CD1c-positive myeloid dendritic cell (primary cell): ENCODE measurements around the gene GALNT17.

ENCODE experiments used
- DNase-seq: peaks from one replicate; pipeline ENCODE4 v3.0.0-alpha.2; 2016; ENCODE audit errors: extremely low spot score

Gene GALNT17

GRCh38 chr7:71457846-71458590 is 326.1 kb downstream of the GALNT17 start:
- DNase-seq: no peak

- no peak for DNase-seq
Measured at GRCh38 chr7:71459132-71459531, 327.2 kb downstream of the GALNT17 start.

GRCh38 chr7:71461572-71461971 is 329.6 kb downstream of the GALNT17 start:
- no peak for DNase-seq

- no peak for DNase-seq
Measured at GRCh38 chr7:71465741-71466189, 333.8 kb downstream of the GALNT17 start.

- no peak for DNase-seq
Measured at GRCh38 chr7:71466448-71467145, 334.7 kb downstream of the GALNT17 start.

- no peak for DNase-seq
Measured at GRCh38 chr7:71470326-71470725, 338.4 kb downstream of the GALNT17 start.

- DNase-seq: no peak
Measured at GRCh38 chr7:71470830-71471229, 338.9 kb downstream of the GALNT17 start.

- no peak for DNase-seq
Measured at GRCh38 chr7:71472962-71473361, 341.0 kb downstream of the GALNT17 start.

GRCh38 chr7:71473366-71473967 is 341.5 kb downstream of the GALNT17 start:
- DNase-seq: no peak

- no peak for DNase-seq
Measured at GRCh38 chr7:71477441-71477840, 345.5 kb downstream of the GALNT17 start.

GRCh38 chr7:71479231-71479630 is 347.3 kb downstream of the GALNT17 start:
- DNase-seq: no peak

GRCh38 chr7:71480791-71481190 is 348.8 kb downstream of the GALNT17 start:
- DNase-seq: no peak

GRCh38 chr7:71482284-71482683 is 350.3 kb downstream of the GALNT17 start:
- no peak for DNase-seq

GRCh38 chr7:71484380-71484779 is 352.4 kb downstream of the GALNT17 start:
- DNase-seq: no peak

GRCh38 chr7:71485586-71485985 is 353.6 kb downstream of the GALNT17 start:
- no peak for DNase-seq

GRCh38 chr7:71486414-71486813 is 354.5 kb downstream of the GALNT17 start:
- DNase-seq: no peak

- DNase-seq: no peak
Measured at GRCh38 chr7:71486856-71487628, 355.1 kb downstream of the GALNT17 start.

- no peak for DNase-seq
Measured at GRCh38 chr7:71488308-71488707, 356.4 kb downstream of the GALNT17 start.

GRCh38 chr7:71491336-71491735 is 359.4 kb downstream of the GALNT17 start:
- no peak for DNase-seq

GRCh38 chr7:71495828-71496227 is 363.9 kb downstream of the GALNT17 start:
- no peak for DNase-seq

- DNase-seq: no peak
Measured at GRCh38 chr7:71497256-71497946, 365.5 kb downstream of the GALNT17 start.
